ENCODE data around the gene PACSIN1.

Gene PACSIN1

DNA sequence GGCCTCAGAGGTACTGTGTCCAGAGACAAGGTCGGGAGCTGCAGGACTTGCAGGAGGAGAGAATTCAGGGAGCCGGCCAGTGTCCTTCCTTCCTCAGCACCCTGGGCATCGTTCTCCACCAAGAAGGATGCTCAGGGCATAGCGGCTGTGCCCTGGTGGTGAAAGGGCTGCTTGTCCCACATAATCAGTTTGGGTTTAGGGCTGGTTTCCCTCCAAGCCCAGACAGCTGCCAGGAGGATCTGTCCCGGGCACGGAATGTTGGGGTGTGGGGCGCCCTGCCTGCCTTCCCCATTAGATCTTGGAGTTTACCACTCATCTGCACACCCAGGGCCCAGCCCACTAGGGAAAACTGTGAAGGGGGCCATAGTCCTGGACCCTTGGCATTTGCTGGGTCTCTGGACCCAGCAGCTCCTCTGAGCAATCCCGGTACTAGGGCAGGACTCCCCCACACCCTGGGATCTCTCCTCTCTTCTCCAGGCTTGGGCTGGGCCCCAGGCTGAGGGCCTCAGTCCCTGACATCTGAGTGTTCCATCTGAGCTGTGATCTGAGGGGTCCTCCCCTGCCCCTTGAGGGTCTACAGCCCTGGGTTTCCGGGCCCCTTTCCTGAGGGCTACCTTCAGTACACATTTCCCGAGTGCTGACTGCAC is 108.9 kb downstream of the PACSIN1 start:
- H3K9ac ChIP-seq, result no peak overlapping the region
- peaks cover 18% of the 10 kb centered on the region for H3K4me1 ChIP-seq
- no peaks in the 10 kb centered on the region for H3K36me3 ChIP-seq
- no peaks in the 10 kb centered on the region for H3K9me3 ChIP-seq
- H3K4me3 ChIP-seq, result no peak overlapping the region
- no peak overlapping the region for H3K4me2 ChIP-seq
- H4K20me1 ChIP-seq, result no peaks in the 10 kb centered on the region
- TF ChIP-seq Cebpa-rat (IDR thresholded peaks at IDR 0.05), result no peak
- H3K27me3 ChIP-seq, result no peaks in the 10 kb centered on the region
- no peak overlapping the region for H3K27ac ChIP-seq

DNA sequence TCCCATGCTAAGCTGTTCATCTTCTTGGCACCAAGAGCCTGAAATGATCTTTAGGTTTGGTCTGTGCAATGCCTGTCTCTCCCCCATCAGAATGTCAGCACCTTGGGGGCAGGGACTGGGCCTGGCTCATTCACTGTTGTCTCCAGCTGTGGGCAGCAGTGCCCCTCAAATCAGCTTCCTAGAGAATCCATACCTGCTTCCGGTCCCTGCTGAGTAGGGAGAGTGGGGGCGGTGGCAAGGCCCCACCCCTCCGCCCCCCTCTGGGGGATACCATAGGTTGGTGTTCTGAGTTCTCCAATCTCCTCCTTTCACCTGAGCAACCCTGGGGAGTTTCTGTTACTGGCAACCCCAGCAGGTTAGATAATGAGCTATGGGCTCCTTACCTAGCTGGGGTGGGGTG is 109.5 kb downstream of the PACSIN1 start:
- Histone ChIP-seq H3K9me3 (no peaks in the 10 kb centered on the region), H3K4me1 (peaks cover 18% of the 10 kb centered on the region), H3K27ac (no peak overlapping the region), H4K20me1 (no peaks in the 10 kb centered on the region), H3K27me3 (no peaks in the 10 kb centered on the region), H3K9ac (no peak overlapping the region), H3K36me3 (no peaks in the 10 kb centered on the region), H3K4me3 (no peak overlapping the region), H3K4me2 (no peak overlapping the region)
- no peak for TF ChIP-seq Cebpa-rat (IDR thresholded peaks at IDR 0.05)

DNA sequence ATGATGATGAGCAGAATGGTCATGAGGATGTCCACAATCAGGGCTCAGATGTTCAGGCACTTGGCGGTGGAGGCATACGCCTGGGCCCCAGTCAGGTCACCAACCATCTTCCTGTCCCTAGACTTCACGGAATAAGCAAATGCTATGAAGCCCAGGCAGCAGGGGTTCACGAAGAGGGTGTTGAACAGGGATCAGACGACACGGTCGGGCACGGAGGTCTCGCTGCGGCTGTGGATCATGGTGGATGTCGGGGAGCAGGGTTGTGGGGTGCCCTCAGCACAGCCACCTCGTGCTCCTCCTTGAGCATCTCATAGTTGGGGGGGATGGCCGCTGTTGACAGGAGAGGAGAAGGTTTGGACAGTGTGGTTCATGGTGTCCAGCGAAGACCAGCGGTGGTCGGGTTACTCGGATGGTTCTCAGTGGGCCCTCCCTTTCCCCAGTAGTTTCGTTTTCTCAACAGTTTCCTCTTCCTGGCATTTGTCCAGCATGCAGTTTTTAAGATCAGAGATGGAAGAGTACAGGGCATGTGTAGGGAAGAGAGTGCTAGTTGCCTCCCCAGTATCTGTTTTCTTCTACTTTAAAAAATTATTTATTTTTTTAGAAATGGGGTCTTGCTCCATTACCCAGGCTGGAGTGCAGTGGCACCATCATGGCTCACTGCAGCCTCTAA is 110.5 kb downstream of the PACSIN1 start:
- no peak overlapping the region for H3K27ac ChIP-seq
- H3K36me3 ChIP-seq, result no peaks in the 10 kb centered on the region
- peaks cover 18% of the 10 kb centered on the region for H3K4me1 ChIP-seq
- H3K27me3 ChIP-seq, result no peaks in the 10 kb centered on the region
- TF ChIP-seq Cebpa-rat (IDR thresholded peaks at IDR 0.05), result no peak
- no peaks in the 10 kb centered on the region for H4K20me1 ChIP-seq
- peak overlapping the region; percentile 26; the same call in 1 of the 2 replicates for H3K4me2 ChIP-seq
- no peaks in the 10 kb centered on the region for H3K9me3 ChIP-seq
- H3K9ac ChIP-seq, result no peak overlapping the region
- H3K4me3 ChIP-seq, result no peak overlapping the region

GRCh38 chr6:34578445-34579262 is 112.8 kb downstream of the PACSIN1 start:
- no peaks in the 10 kb centered on the region for H4K20me1 ChIP-seq
- peaks cover 18% of the 10 kb centered on the region for H3K4me1 ChIP-seq
- no peak overlapping the region for H3K9ac ChIP-seq
- H3K27ac ChIP-seq, result no peak overlapping the region
- no peaks in the 10 kb centered on the region for H3K27me3 ChIP-seq
- no peak overlapping the region for H3K4me3 ChIP-seq
- no peak overlapping the region for H3K4me2 ChIP-seq
- peaks cover 10% of the 10 kb centered on the region; the same call in 1 of the 2 replicates for H3K36me3 ChIP-seq
- TF ChIP-seq Cebpa-rat (IDR thresholded peaks at IDR 0.05), result no peak
- H3K9me3 ChIP-seq, result no peaks in the 10 kb centered on the region

DNA sequence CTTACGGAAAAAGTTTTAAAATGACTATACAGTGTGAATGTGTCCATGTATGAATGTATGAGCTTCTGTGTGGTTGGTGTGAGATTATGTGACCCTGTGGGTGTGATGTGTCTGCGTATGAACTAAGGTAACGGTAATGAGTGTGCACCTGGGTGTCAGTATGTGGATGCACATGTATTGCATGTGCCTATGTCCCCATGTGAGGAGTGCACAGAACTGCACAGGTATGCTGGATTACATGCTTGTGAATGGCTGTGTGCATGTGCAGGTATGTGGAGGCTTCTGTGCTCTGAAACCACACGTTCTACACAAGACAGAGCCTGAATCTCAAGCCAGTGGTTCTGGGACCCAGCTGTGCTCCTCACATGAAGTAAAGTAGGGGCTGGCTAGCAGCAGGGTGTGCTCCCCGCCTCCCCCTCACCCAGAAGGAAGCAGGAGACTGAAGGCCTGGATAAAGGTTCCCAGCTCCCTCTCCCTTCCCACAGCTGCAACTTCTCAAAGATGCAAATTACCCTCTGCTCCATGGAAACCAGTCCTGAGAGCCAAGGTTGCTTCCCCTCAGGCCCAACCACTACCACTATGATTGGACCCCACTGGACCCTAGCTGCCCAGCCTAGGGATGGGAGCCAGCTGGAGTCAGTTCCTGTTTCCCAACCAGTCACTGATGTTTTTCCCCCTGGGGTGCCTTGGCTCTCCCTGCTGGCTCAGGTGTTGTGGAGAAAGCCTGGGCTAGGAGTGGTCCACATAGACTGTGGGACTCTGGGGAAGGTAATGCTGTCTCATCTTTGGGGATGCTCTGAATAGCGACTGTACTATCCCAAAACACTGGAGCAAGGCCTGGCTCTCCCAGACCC is 115.1 kb downstream of the PACSIN1 start:
- no peak overlapping the region for H3K4me2 ChIP-seq
- no peak overlapping the region for H3K9ac ChIP-seq
- TF ChIP-seq Cebpa-rat (IDR thresholded peaks at IDR 0.05), result no peak
- no peak overlapping the region for H3K27ac ChIP-seq
- H3K4me1 ChIP-seq, result peaks cover 18% of the 10 kb centered on the region
- no peaks in the 10 kb centered on the region for H3K9me3 ChIP-seq
- no peaks in the 10 kb centered on the region for H3K27me3 ChIP-seq
- H3K4me3 ChIP-seq, result no peak overlapping the region
- H3K36me3 ChIP-seq, result peaks cover 19% of the 10 kb centered on the region; the same call in 1 of the 2 replicates
- 0 out of 2 replicates have a peak, but pooled peaks cover 9% of the 10 kb centered on the region for H4K20me1 ChIP-seq

DNA sequence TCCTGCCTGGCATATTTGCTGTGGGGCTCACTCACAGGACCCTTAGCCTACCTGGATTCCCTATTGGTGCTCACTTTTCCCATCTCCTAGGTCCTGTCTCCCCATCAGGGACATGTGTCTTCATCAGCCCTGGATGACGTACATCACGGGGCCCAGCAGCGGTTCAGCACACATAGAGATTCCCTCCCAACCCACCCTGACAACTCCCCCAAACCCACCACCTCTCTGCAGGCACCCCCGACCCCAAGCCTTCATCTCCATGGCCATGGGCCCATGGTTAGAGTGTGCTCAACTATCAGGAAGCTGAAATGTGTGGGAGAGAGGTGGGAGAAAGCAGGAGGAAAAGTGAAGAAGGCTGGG is 115.7 kb downstream of the PACSIN1 start:
- no peak overlapping the region for H3K4me2 ChIP-seq
- peaks cover 14% of the 10 kb centered on the region for H3K4me1 ChIP-seq
- H3K4me3 ChIP-seq, result no peak overlapping the region
- 0 out of 2 replicates have a peak, but pooled peaks cover 11% of the 10 kb centered on the region for H4K20me1 ChIP-seq
- H3K27me3 ChIP-seq, result no peaks in the 10 kb centered on the region
- no peak overlapping the region for H3K9ac ChIP-seq
- no peak overlapping the region for H3K27ac ChIP-seq
- no peaks in the 10 kb centered on the region for H3K9me3 ChIP-seq
- TF ChIP-seq Cebpa-rat (IDR thresholded peaks at IDR 0.05), result no peak
- H3K36me3 ChIP-seq, result peaks cover 25% of the 10 kb centered on the region

DNA sequence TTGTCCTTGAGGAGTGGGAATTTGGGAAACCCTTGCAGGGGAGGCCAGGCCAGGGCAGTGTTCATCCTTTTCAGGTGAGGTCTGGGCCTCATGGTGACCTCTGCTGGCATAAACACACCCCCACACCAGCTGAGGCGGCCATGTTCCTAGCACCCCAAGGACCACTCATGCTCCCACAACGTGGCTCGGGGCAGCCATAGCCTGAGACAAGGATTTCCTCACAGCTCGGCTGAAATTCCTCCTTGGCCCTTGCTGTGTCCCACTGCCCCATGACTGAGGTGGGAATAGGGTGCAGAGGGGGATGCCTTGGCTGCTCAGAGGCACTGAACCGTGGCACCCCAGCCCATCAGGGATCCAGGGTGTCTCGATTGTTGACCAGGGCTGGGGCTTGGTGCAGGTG is 117.6 kb downstream of the PACSIN1 start:
- no peaks in the 10 kb centered on the region for H3K9me3 ChIP-seq
- no peak for TF ChIP-seq Cebpa-rat (IDR thresholded peaks at IDR 0.05)
- no peak overlapping the region for H3K9ac ChIP-seq
- H3K4me1 ChIP-seq, result peaks cover 3% of the 10 kb centered on the region
- H3K27me3 ChIP-seq, result no peaks in the 10 kb centered on the region
- H3K27ac ChIP-seq, result no peak overlapping the region
- peaks cover 24% of the 10 kb centered on the region for H4K20me1 ChIP-seq
- peaks cover 44% of the 10 kb centered on the region for H3K36me3 ChIP-seq
- H3K4me3 ChIP-seq, result no peak overlapping the region
- no peak overlapping the region for H3K4me2 ChIP-seq

DNA sequence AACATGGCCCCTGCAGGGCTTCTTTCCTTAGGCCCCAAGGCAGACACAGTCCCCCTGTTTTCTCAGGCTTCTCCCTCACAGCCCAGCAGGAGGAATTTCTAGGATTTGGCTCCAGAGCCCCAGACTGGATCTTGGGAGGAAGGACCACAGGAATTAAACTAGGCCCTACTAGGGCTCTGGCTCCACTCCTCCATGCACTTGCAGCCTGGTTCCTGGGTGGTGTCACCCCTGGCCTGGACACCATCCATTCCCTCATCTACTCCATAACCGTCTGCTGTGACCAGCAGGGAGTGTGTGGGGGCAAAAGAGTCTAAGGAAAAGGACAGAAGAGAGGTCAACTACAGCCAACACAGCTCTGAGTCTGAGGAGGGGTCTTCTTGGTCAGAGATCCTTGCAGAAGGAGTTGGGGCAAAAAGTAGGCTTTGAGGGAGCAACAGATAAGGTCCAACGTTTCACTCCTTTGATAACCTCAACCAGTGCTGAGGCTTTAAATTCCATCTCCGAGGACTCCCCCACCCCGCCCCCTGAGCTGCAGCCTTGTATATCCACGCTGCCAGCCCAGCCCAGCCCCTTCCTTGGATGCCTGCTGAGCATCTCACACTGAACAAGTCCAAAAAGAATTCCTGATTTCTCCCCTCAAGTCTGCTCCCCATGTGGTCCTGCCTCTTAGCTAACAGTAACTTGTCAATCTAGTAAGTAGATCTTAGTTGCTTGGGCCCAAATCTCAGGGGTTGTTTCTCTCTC is 118.2 kb downstream of the PACSIN1 start:
- no peak overlapping the region for H3K4me2 ChIP-seq
- H3K27me3 ChIP-seq, result no peaks in the 10 kb centered on the region
- peaks cover 30% of the 10 kb centered on the region for H4K20me1 ChIP-seq
- no peaks in the 10 kb centered on the region for H3K9me3 ChIP-seq
- H3K4me1 ChIP-seq, result peaks cover 9% of the 10 kb centered on the region
- peaks cover 50% of the 10 kb centered on the region for H3K36me3 ChIP-seq
- no peak for TF ChIP-seq Cebpa-rat (IDR thresholded peaks at IDR 0.05)
- no peak overlapping the region for H3K9ac ChIP-seq
- H3K4me3 ChIP-seq, result no peak overlapping the region
- H3K27ac ChIP-seq, result no peak overlapping the region

DNA sequence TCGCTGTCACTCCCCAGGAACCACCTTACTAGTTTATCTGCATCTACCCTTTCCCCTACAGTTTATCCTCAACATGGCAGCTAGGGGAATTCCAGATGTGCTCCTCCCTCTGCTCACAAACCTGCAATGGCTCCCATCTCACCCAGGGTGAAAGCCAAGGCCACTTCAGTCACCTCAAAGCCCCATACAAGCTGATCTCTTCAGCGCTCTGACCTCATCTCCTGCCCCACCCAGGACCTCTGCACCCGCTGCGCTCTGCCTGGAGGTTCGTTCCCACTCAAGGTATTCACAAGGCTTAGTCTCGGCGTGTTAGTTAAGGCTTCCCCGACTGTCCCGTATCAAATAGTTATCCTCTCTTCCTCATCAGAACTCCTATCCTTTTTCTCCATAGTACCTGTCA is 118.8 kb downstream of the PACSIN1 start:
- Histone ChIP-seq H3K9ac (no peak overlapping the region), H3K27me3 (no peaks in the 10 kb centered on the region), H3K4me3 (no peak overlapping the region), H3K36me3 (peaks cover 57% of the 10 kb centered on the region), H3K27ac (no peak overlapping the region), H3K4me1 (peaks cover 9% of the 10 kb centered on the region), H4K20me1 (peaks cover 36% of the 10 kb centered on the region), H3K4me2 (no peak overlapping the region), H3K9me3 (no peaks in the 10 kb centered on the region)
- TF ChIP-seq Cebpa-rat (IDR thresholded peaks at IDR 0.05), result no peak

Measured in BLaER1 (cell line).